GM12878 (cell line): ENCODE results near the gene CMBL. TPM values are rescaled to one million over a fixed set of nuclear protein-coding genes. Genes with fewer than 3 reads are reported as not detected.
A peak's percentile ranks its signal among the peaks of the same experiment; 100 is the strongest.

Experiments
- ATAC-seq: fragments of 200-7000 bp; cut with Tn5 transposase; 3 replicates; pipeline ENCODE4 v1.9.1; 2020; ENCODE audit warnings: mild to moderate bottlenecking, moderate library complexity
- BruUV-seq: library from RNA; stranded (reverse); fragments of 400-500 nt; replicated peaks from 2 replicates; lab custom pipeline; 2021; lab: Mats Ljungman, UMichigan
- CTCF ChIA-PET: fragments of 300-600 bp; sonication (Branson Sonifier 250); formaldehyde crosslinking; extraction: SDS; loops from one replicate; lab custom pipeline; 2021; ENCODE audit warnings: inconsistent platforms; lab: Yijun Ruan, JAX
- POLR2A ChIA-PET: fragments of 350-600 bp; formaldehyde crosslinking; extraction: SDS; loops from one replicate; lab custom pipeline; 2021; ENCODE audit warnings: inconsistent platforms; lab: Charles Lee
- RAD21 ChIA-PET: fragments of 300-600 bp; sonication (Branson Sonifier 250); formaldehyde crosslinking; loops from one replicate; lab custom pipeline; 2023; ENCODE audit warnings: antibody characterized with exemption; ENCODE audit not compliant: unreplicated experiment; lab: Charles Lee
- SMC1A ChIA-PET: fragments of 300-600 bp; sonication (Branson Sonifier 250); formaldehyde crosslinking; loops from one replicate; lab custom pipeline; 2023; ENCODE audit not compliant: unreplicated experiment, uncharacterized antibody; lab: Charles Lee
- DNase-seq: peaks from one replicate; pipeline ENCODE4 v3.0.0-alpha.2; 2011; ENCODE audit warnings: low read depth, low spot score
- FAIRE-seq: peaks from 3 replicates; lab custom pipeline; 2011; peaks lifted over from hg19 to GRCh38; lab: Jason Lieb, UNC
- H2AFZ ChIP-seq: 2 replicates; pipeline ENCODE4 v1.6.0; 2011; ENCODE audit warnings: low read depth, low read length, control low read depth; ENCODE audit not compliant: control insufficient read depth
- H3K27ac ChIP-seq: 2 replicates; pipeline ENCODE4 v1.5.1; 2011; ENCODE audit warnings: control low read depth; ENCODE audit not compliant: control insufficient read depth, insufficient read depth
- H3K27me3 ChIP-seq, 2 experiments: replicated peaks in 1 of 2; 2 replicates each; pipeline versions ENCODE4 v1.6.0 to v1.6.1; 2011; ENCODE audit warnings: low read length in 1 of 2; ENCODE audit not compliant: control insufficient read depth in 2 of 2, insufficient read depth in 2 of 2
- H3K36me3 ChIP-seq, 2 experiments: 2 replicates each; pipeline ENCODE4 v1.5.1; 2011; ENCODE audit warnings: low read length in 1 of 2; ENCODE audit not compliant: control insufficient read depth in 2 of 2, insufficient read depth in 2 of 2
- H3K4me1 ChIP-seq: 2 replicates; pipeline ENCODE4 v1.6.1; 2011; ENCODE audit warnings: mild to moderate bottlenecking, low read length, moderate library complexity, mixed read lengths; ENCODE audit not compliant: control insufficient read depth, insufficient read depth
- H3K4me2 ChIP-seq: 2 replicates; pipeline ENCODE4 v1.6.0; 2011; ENCODE audit warnings: control low read depth; ENCODE audit not compliant: control insufficient read depth, insufficient read depth
- H3K4me3 ChIP-seq: fragments of 200-600 bp; sonication (generic); 2 replicates; pipeline ENCODE4 v1.5.1; 2016
- H3K79me2 ChIP-seq: 2 replicates; pipeline ENCODE4 v1.6.0; 2011; ENCODE audit warnings: low read length; ENCODE audit not compliant: control insufficient read depth, insufficient read depth
- H3K9ac ChIP-seq: 2 replicates; pipeline ENCODE4 v1.8.0; 2011; ENCODE audit warnings: low read length, control low read depth, mixed read lengths; ENCODE audit not compliant: control insufficient read depth, insufficient read depth
- H3K9me3 ChIP-seq: replicated peaks from 3 replicates; pipeline ENCODE4 v1.5.1; 2011; ENCODE audit warnings: mild to moderate bottlenecking, low read length; ENCODE audit not compliant: control insufficient read depth, insufficient read depth
- H4K20me1 ChIP-seq: 2 replicates; pipeline ENCODE4 v1.6.0; 2011; ENCODE audit not compliant: control insufficient read depth, insufficient read depth
- ASH2L ChIP-seq: fragments of 300-600, 200-600 bp; sonication (generic); IDR thresholded peaks from 2 replicates; pipeline ENCODE4 v1.6.1; 2017; ENCODE audit warnings: low read depth, mild to moderate bottlenecking, borderline replicate concordance
- BCL11A ChIP-seq: IDR thresholded peaks from 2 replicates; pipeline ENCODE4 v1.6.1; 2011; ENCODE audit warnings: low read depth, low read length
- CREM ChIP-seq: IDR thresholded peaks from 2 replicates; pipeline ENCODE4 v1.6.1; 2014; ENCODE audit warnings: antibody characterized with exemption, low read depth
- IKZF1 ChIP-seq: fragments of 450-650 bp; conservative IDR thresholded peaks from 2 replicates; pipeline ENCODE4 v1.6.1; 2017; ENCODE audit warnings: antibody characterized with exemption, mild to moderate bottlenecking
- NR2C1 ChIP-seq: fragments of 450-650 bp; IDR thresholded peaks from 2 replicates; pipeline ENCODE4 v1.6.1; 2017; ENCODE audit warnings: antibody characterized with exemption, mild to moderate bottlenecking, moderate library complexity
- POLR2AphosphoS2 ChIP-seq: IDR thresholded peaks from 2 replicates; pipeline ENCODE4 v1.6.1; 2011; ENCODE audit warnings: low read depth, mild to moderate bottlenecking, low read length, improper control_type of control experiment, moderate library complexity
- RCOR1 ChIP-seq: conservative IDR thresholded peaks from 2 replicates; pipeline ENCODE4 v1.6.1; 2012; ENCODE audit warnings: low read depth, low read length, improper control_type of control experiment
- SPI1 ChIP-seq: IDR thresholded peaks from 2 replicates; pipeline ENCODE4 v1.6.1; 2011; ENCODE audit warnings: low read depth, mild to moderate bottlenecking, low read length, moderate library complexity, borderline replicate concordance; ENCODE audit not compliant: insufficient read depth
- TCF12 ChIP-seq: IDR thresholded peaks from 2 replicates; pipeline ENCODE4 v1.6.1; 2011; ENCODE audit warnings: low read depth, mild to moderate bottlenecking, low read length
- ZNF24 ChIP-seq: fragments of 450-650 bp; IDR thresholded peaks from 2 replicates; pipeline ENCODE4 v1.6.1; 2017; ENCODE audit warnings: antibody characterized with exemption, mild to moderate bottlenecking
- ZNF384 ChIP-seq: IDR thresholded peaks from 2 replicates; pipeline ENCODE4 v1.6.1; 2012; ENCODE audit warnings: low read depth, mild to moderate bottlenecking, low read length, improper control_type of control experiment, borderline replicate concordance
- WGBS: methylation state at CpG from one replicate; pipeline ENCODE4 v1.1.6; 2016; ENCODE audit warnings: low lambda C conversion rate; ENCODE audit not compliant: insufficient replicate concordance, insufficient coverage; ENCODE audit errors: missing lambda C conversion rate; 5-methylcytosine and 5-hydroxymethylcytosine counted together
- in situ Hi-C: fragments of 300-500 bp; cut with MboI; formaldehyde crosslinking; loops from 9 replicates; pipeline ENCODE4 v1.14.3; 2018; ENCODE audit warnings: mixed read lengths
- intact Hi-C: fragments of 100-400 bp; cut with micrococcal nuclease; formaldehyde crosslinking; loops from one replicate; pipeline ENCODE4 v1.14.2; 2022; ENCODE audit not compliant: unreplicated experiment
- polyA plus RNA-seq, 11 experiments: library from polyadenylated mRNA; depleted of rRNA in 4 of 11; unstranded in 6 of 11; stranded (reverse) in 5 of 11; fragments of >200 nt; fragmentation: Nextera tagmentation in 4 of 11; fragmentation: Illumina TruSeq in 1 of 11; extraction: Ambion mirVana in 4 of 11; extraction: Trizol in 1 of 11; gene quantifications; 1 replicate in 1 of 11; 2 replicates in 10 of 11; pipeline versions ENCODE4 v1.2.1 to v1.2.3, GENCODE V29; 2011 to 2016; ENCODE audit warnings: inconsistent platforms in 2 of 11, missing spikeins in 2 of 11, low read depth in 1 of 11
- total RNA-seq, 4 experiments: library from RNA; depleted of rRNA in 3 of 4; stranded (reverse); fragments of >200 nt in 3 of 4; fragmentation: Illumina TruSeq in 1 of 4; extraction: Trizol in 1 of 4; gene quantifications; 2 replicates each; pipeline versions ENCODE4 v1.2.1 to v1.2.3, GENCODE V29; 2013 to 2021
- TF ChIP-seq, protein P1 (sequence below): fragments of 450-650 bp; IDR thresholded peaks from 2 replicates; pipeline ENCODE4 v1.6.1; 2017; ENCODE audit warnings: mild to moderate bottlenecking
- TF ChIP-seq, protein P2 (sequence below): fragments of 450-650 bp; IDR thresholded peaks from 2 replicates; pipeline ENCODE4 v1.6.1; 2017; ENCODE audit warnings: mild to moderate bottlenecking, moderate library complexity

CMBL gene
- total and polyA plus RNA-seq, 10 of the 15 experiments (the other 5 are each of a cell fraction or from before 2014, with no cell fraction given): 1.8 to 15.6 (median 7.5) TPM

DNA sequence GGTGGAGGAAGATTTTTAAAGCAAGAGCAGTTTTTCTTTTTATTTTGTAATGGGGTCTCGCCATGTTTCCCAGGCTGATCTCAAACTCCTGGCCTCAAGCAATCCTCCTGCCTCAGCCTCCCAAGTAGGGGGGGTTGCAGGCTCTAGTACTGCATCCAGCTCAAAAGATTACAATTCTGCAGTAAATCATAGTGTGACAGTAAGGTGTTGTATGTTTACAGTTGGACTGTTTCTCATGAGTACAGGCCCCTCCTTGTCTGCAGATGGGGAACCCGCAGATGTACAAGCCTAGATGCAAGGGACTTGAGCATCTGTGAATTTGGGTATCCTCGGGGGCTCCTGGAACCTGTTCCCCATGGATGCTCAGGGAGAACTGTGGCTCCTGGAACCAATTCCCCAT lies 54.3 kb downstream of the CMBL start:
- POLR2A ChIA-PET: no interaction called here
- Histone ChIP-seq H2AFZ (no peak overlapping the region), H3K27ac (no peak overlapping the region), H3K79me2 (peaks cover 74% of the 10 kb centered on the region), H3K4me3 (peak overlapping the region; percentile 41; the same call in 1 of the 2 replicates), H3K4me1 (peaks cover 6% of the 10 kb centered on the region; the same call in 1 of the 2 replicates), H3K27me3 (no peaks in the 10 kb centered on the region), H3K4me2 (peak overlapping the region; percentile 66), H4K20me1 (peaks cover 9% of the 10 kb centered on the region), H3K9me3 (no peaks in the 10 kb centered on the region), H3K9ac (no peak overlapping the region), H3K36me3 (peaks cover 12 to 38% of the 10 kb centered on the region in 2 experiments)
- intact Hi-C loops: loop anchor here (5.0 kb wide), 1 partner anchor 509 kb away; the partner anchor contains the start of gene DAP
- DNase-seq: no peak
- TF ChIP-seq IKZF1 (no peak), TCF12 (no peak), SPI1 (no peak), ZNF384 (no peak), NR2C1 (no peak), ASH2L (no peak), RCOR1 (no peak), CREM (no peak), BCL11A (no peak), POLR2AphosphoS2 (no peak), ZNF24 (no peak)
- TF ChIP-seq, protein P1, sequence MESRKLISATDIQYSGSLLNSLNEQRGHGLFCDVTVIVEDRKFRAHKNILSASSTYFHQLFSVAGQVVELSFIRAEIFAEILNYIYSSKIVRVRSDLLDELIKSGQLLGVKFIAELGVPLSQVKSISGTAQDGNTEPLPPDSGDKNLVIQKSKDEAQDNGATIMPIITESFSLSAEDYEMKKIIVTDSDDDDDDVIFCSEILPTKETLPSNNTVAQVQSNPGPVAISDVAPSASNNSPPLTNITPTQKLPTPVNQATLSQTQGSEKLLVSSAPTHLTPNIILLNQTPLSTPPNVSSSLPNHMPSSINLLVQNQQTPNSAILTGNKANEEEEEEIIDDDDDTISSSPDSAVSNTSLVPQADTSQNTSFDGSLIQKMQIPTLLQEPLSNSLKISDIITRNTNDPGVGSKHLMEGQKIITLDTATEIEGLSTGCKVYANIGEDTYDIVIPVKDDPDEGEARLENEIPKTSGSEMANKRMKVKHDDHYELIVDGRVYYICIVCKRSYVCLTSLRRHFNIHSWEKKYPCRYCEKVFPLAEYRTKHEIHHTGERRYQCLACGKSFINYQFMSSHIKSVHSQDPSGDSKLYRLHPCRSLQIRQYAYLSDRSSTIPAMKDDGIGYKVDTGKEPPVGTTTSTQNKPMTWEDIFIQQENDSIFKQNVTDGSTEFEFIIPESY: no peak
- TF ChIP-seq, protein P2, sequence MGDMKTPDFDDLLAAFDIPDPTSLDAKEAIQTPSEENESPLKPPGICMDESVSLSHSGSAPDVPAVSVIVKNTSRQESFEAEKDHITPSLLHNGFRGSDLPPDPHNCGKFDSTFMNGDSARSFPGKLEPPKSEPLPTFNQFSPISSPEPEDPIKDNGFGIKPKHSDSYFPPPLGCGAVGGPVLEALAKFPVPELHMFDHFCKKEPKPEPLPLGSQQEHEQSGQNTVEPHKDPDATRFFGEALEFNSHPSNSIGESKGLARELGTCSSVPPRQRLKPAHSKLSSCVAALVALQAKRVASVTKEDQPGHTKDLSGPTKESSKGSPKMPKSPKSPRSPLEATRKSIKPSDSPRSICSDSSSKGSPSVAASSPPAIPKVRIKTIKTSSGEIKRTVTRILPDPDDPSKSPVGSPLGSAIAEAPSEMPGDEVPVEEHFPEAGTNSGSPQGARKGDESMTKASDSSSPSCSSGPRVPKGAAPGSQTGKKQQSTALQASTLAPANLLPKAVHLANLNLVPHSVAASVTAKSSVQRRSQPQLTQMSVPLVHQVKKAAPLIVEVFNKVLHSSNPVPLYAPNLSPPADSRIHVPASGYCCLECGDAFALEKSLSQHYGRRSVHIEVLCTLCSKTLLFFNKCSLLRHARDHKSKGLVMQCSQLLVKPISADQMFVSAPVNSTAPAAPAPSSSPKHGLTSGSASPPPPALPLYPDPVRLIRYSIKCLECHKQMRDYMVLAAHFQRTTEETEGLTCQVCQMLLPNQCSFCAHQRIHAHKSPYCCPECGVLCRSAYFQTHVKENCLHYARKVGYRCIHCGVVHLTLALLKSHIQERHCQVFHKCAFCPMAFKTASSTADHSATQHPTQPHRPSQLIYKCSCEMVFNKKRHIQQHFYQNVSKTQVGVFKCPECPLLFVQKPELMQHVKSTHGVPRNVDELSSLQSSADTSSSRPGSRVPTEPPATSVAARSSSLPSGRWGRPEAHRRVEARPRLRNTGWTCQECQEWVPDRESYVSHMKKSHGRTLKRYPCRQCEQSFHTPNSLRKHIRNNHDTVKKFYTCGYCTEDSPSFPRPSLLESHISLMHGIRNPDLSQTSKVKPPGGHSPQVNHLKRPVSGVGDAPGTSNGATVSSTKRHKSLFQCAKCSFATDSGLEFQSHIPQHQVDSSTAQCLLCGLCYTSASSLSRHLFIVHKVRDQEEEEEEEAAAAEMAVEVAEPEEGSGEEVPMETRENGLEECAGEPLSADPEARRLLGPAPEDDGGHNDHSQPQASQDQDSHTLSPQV: no peak
- RAD21 ChIA-PET: no interaction called here
- BruUV-seq: no TSS peak
- CTCF ChIA-PET: interaction anchor here (0.6 to 1.5 kb wide), 2 partner anchors 111 to 371 kb away, joined by 3 to 5 read pairs; no protein-coding TSS in a partner anchor
- WGBS: 94% methylated on average over 3 of the region's 3 CpGs
- no peak for FAIRE-seq
- SMC1A ChIA-PET: interaction anchor here (1.1 kb wide), 1 partner anchor 111 kb away, joined by 4 read pairs; no protein-coding TSS in a partner anchor
- ATAC-seq: no peak
- in situ Hi-C loops: no loop called here
